Liver (tissue), 9 donors: ENCODE data around the gene RAP1GAP2. TPM values are rescaled to one million over a fixed set of nuclear protein-coding genes. Genes with fewer than 3 reads are reported as not detected.

Experiments
- DNase-seq: peaks from one replicate; pipeline ENCODE4 v3.0.0-alpha.2; 2017; ENCODE audit warnings: low spot score
- H3K27ac ChIP-seq, 2 donors: one replicate each; pipeline ENCODE4 v1.7.0; 2013; ENCODE audit warnings: inconsistent platforms in 2 of 2, low read length in 2 of 2, control low read depth in 1 of 2, low read depth in 1 of 2, mild to moderate bottlenecking in 1 of 2
- H3K27me3 ChIP-seq, 4 donors: one replicate each; pipeline versions ENCODE4 v1.6.1 to v1.7.0; 2013; ENCODE audit warnings: low read length in 3 of 4, inconsistent platforms in 1 of 4, mild to moderate bottlenecking in 1 of 4, moderate library complexity in 1 of 4; ENCODE audit not compliant: control insufficient read depth in 4 of 4, insufficient read depth in 4 of 4
- H3K36me3 ChIP-seq, 4 donors: one replicate each; pipeline versions ENCODE4 v1.6.1 to v1.7.0; 2013; ENCODE audit warnings: low read length in 3 of 4, mild to moderate bottlenecking in 3 of 4, low read depth in 1 of 4, moderate library complexity in 1 of 4; ENCODE audit not compliant: control insufficient read depth in 4 of 4, insufficient read depth in 3 of 4
- H3K4me1 ChIP-seq, 4 donors: one replicate each; pipeline versions ENCODE4 v1.6.1 to v1.7.0; 2013; ENCODE audit warnings: low read length in 3 of 4, mild to moderate bottlenecking in 3 of 4, moderate library complexity in 1 of 4; ENCODE audit not compliant: control insufficient read depth in 4 of 4, insufficient read depth in 4 of 4
- H3K4me3 ChIP-seq, 3 donors: one replicate each; pipeline versions ENCODE4 v1.6.1 to v1.7.0; 2013; ENCODE audit warnings: low read length in 3 of 3, control low read depth in 1 of 3, low read depth in 1 of 3, mild to moderate bottlenecking in 1 of 3
- H3K9ac ChIP-seq, 2 donors: one replicate each; pipeline ENCODE4 v1.7.0; 2013; ENCODE audit warnings: low read length in 2 of 2, mild to moderate bottlenecking in 2 of 2, moderate library complexity in 2 of 2, control low read depth in 1 of 2, low read depth in 1 of 2
- H3K9me3 ChIP-seq, 4 donors: one replicate each; pipeline versions ENCODE4 v1.6.1 to v1.7.0; 2013; ENCODE audit warnings: low read length in 3 of 4; ENCODE audit not compliant: control insufficient read depth in 4 of 4
- ATF3 ChIP-seq: IDR thresholded peaks from 2 replicates; pipeline ENCODE4 v1.6.1; 2016; ENCODE audit warnings: antibody characterized with exemption
- CTCF ChIP-seq: fragments of 150-350 bp; IDR thresholded peaks from 2 replicates; pipeline ENCODE4 v1.5.1; 2017; ENCODE audit warnings: improper control_type of control experiment, low read depth, low read length; ENCODE audit not compliant: missing input control
- FOXA1 ChIP-seq: IDR thresholded peaks from 2 replicates; pipeline ENCODE4 v1.6.1; 2016; ENCODE audit warnings: antibody characterized with exemption
- HNF4A ChIP-seq, 2 donors: conservative IDR thresholded peaks; 2 replicates each; pipeline ENCODE4 v1.6.1; 2016; ENCODE audit warnings: antibody characterized with exemption in 2 of 2, mild to moderate bottlenecking in 2 of 2
- JUND ChIP-seq, 2 donors: IDR thresholded peaks; 2 replicates each; pipeline ENCODE4 v1.6.1; 2016; ENCODE audit warnings: antibody characterized with exemption in 2 of 2
- NR2F2 ChIP-seq: IDR thresholded peaks from 2 replicates; pipeline ENCODE4 v1.6.1; 2016; ENCODE audit warnings: antibody characterized with exemption
- REST ChIP-seq: IDR thresholded peaks from 2 replicates; pipeline ENCODE4 v1.6.1; 2016; ENCODE audit warnings: antibody characterized with exemption, mild to moderate bottlenecking
- ZBTB33 ChIP-seq: IDR thresholded peaks from 2 replicates; pipeline ENCODE4 v1.6.1; 2016; ENCODE audit warnings: antibody characterized with exemption
- WGBS: extraction: QIAGEN DNeasy Blood & Tissue Kit; methylation state at CpG from one replicate; pipeline ENCODE4 v1.1.7; 2013; 5-methylcytosine and 5-hydroxymethylcytosine counted together
- polyA plus RNA-seq, 2 donors: library from polyadenylated mRNA; stranded (reverse) in 1 of 2; unstranded in 1 of 2; fragments of 200-250 nt in 1 of 2; fragments of >200 nt in 1 of 2; fragmentation: Nextera tagmentation in 1 of 2; extraction: Ambion mirVana in 1 of 2; gene quantifications; one replicate each; pipeline versions ENCODE4 v1.2.1 to v1.2.3, GENCODE V29; 2013 to 2015
- total RNA-seq, 2 donors: library from RNA; depleted of rRNA; stranded (reverse); fragments of >200 nt; gene quantifications; one replicate each; pipeline ENCODE4 v1.2.3, GENCODE V29; 2014
- donor health status: healthy.
- donor health status: healthy.
- donor health status: healthy.
- donor health status: healthy.
- donor health status: healthy.

The RAP1GAP2 gene
- total and polyA plus RNA-seq, 4 donors: 0.56 to 1.7 (median 1.1) TPM

GRCh38 chr17:2799653-2800052 lies 3.4 kb downstream of the RAP1GAP2 start:
- no peak overlapping the region for H3K27ac ChIP-seq

More at GRCh38 chr17:2799653-2800052, 3.4 kb downstream of the RAP1GAP2 start:
- TF ChIP-seq JUND (IDR thresholded peaks at IDR 0.05): no peak
- no peak for TF ChIP-seq NR2F2
- TF ChIP-seq FOXA1: no peak
- TF ChIP-seq CTCF: no peak
- no peak for TF ChIP-seq REST
- TF ChIP-seq ATF3: no peak
- no peak for TF ChIP-seq HNF4A (conservative IDR thresholded peaks at IDR 0.05)
- TF ChIP-seq ZBTB33: no peak
- WGBS: 93% methylated on average over 7 of the region's 7 CpGs
- no peaks in the 10 kb centered on the region for H3K36me3 ChIP-seq
- no peak overlapping the region for H3K4me3 ChIP-seq
- no peak for DNase-seq
- no peak overlapping the region for H3K9ac ChIP-seq
- H3K9me3 ChIP-seq: no peaks in the 10 kb centered on the region
- no peaks in the 10 kb centered on the region for H3K27me3 ChIP-seq
- H3K4me1 ChIP-seq: peaks cover 0 to 4% (median 0%) of the 10 kb centered on the region in 4 donors
